Neuronal stem cell (in vitro differentiated cells): ENCODE measurements around the gene APBB2.

Experiments used
- DNase-seq: peaks from one replicate; pipeline ENCODE4 v3.0.0-alpha.2; 2013; ENCODE audit warnings: low spot score
- H2AFZ ChIP-seq: one replicate; pipeline ENCODE4 v1.6.1; 2013; ENCODE audit warnings: mild to moderate bottlenecking, low read length, inconsistent platforms
- H2AK5ac ChIP-seq: 2 replicates; pipeline ENCODE4 v1.6.1; 2013; ENCODE audit warnings: low read depth, mild to moderate bottlenecking, inconsistent platforms, low read length, moderate library complexity, mixed read lengths
- H2BK120ac ChIP-seq: 2 replicates; pipeline ENCODE4 v1.6.1; 2013; ENCODE audit warnings: low read depth, mild to moderate bottlenecking, inconsistent platforms, low read length, moderate library complexity, mixed read lengths
- H2BK12ac ChIP-seq: one replicate; pipeline ENCODE4 v1.6.1; 2013; ENCODE audit warnings: low read length, inconsistent platforms
- H2BK15ac ChIP-seq: 2 replicates; pipeline ENCODE4 v1.6.1; 2013; ENCODE audit warnings: mild to moderate bottlenecking, low read length, inconsistent platforms, mixed read lengths
- H2BK5ac ChIP-seq: one replicate; pipeline ENCODE4 v1.6.1; 2013; ENCODE audit warnings: inconsistent platforms, mild to moderate bottlenecking, low read length, moderate library complexity
- H3K14ac ChIP-seq: one replicate; pipeline ENCODE4 v1.6.1; 2013; ENCODE audit warnings: low read length, inconsistent platforms
- H3K18ac ChIP-seq: 2 replicates; pipeline ENCODE4 v1.6.1; 2013; ENCODE audit warnings: low read length, inconsistent platforms
- H3K23ac ChIP-seq: 2 replicates; pipeline ENCODE4 v1.6.1; 2013; ENCODE audit warnings: low read depth, mild to moderate bottlenecking, mixed read lengths, low read length, inconsistent platforms; ENCODE audit not compliant: poor library complexity
- H3K27ac ChIP-seq: replicated peaks from 3 replicates; pipeline ENCODE4 v1.5.1; 2013; ENCODE audit warnings: low read length, inconsistent platforms
- H3K27me3 ChIP-seq, 3 experiments: 2 replicates each; pipeline ENCODE4 v1.6.1; 2013; ENCODE audit warnings: low read length in 3 of 3, mild to moderate bottlenecking in 2 of 3, inconsistent platforms in 1 of 3, low read depth in 1 of 3, mixed read lengths in 1 of 3, moderate library complexity in 1 of 3; ENCODE audit not compliant: control insufficient read depth in 3 of 3, insufficient read depth in 3 of 3
- H3K36me3 ChIP-seq, 2 donors: replicated peaks in 1 of 2; 2 replicates each; pipeline ENCODE4 v1.6.1; 2013; ENCODE audit warnings: low read length in 2 of 2; ENCODE audit not compliant: control insufficient read depth in 2 of 2, insufficient read depth in 2 of 2
- H3K4ac ChIP-seq: 2 replicates; pipeline ENCODE4 v1.6.1; 2013; ENCODE audit warnings: inconsistent platforms, mild to moderate bottlenecking, low read length, moderate library complexity
- H3K4me1 ChIP-seq, 2 donors: 1 replicate in 1 of 2; 2 replicates in 1 of 2; pipeline ENCODE4 v1.6.1; 2013; ENCODE audit warnings: low read length in 2 of 2, low read depth in 1 of 2; ENCODE audit not compliant: control insufficient read depth in 2 of 2, insufficient read depth in 1 of 2
- H3K4me2 ChIP-seq: one replicate; pipeline ENCODE4 v1.6.1; 2013; ENCODE audit warnings: mild to moderate bottlenecking, low read length, inconsistent platforms; ENCODE audit not compliant: insufficient read depth, poor library complexity, severe bottlenecking
- H3K4me3 ChIP-seq, 2 donors: 2 replicates each; pipeline ENCODE4 v1.5.1; 2013; ENCODE audit warnings: low read length in 2 of 2, mild to moderate bottlenecking in 2 of 2, inconsistent platforms in 1 of 2, moderate library complexity in 1 of 2
- H3K79me1 ChIP-seq: one replicate; pipeline ENCODE4 v1.6.1; 2013; ENCODE audit warnings: low read depth, mild to moderate bottlenecking, inconsistent platforms, low read length, moderate library complexity
- H3K9ac ChIP-seq: one replicate; pipeline ENCODE4 v1.6.1; 2013; ENCODE audit warnings: mild to moderate bottlenecking, low read depth, low read length, inconsistent platforms; ENCODE audit not compliant: poor library complexity
- H3K9me3 ChIP-seq, 2 donors: replicated peaks in 1 of 2; 2 replicates each; pipeline versions ENCODE3 to v1.6.1; 2013; ENCODE audit warnings: low read length in 2 of 2, mild to moderate bottlenecking in 2 of 2, inconsistent platforms in 1 of 2, low read depth in 1 of 2, mixed read lengths in 1 of 2, moderate library complexity in 1 of 2; ENCODE audit not compliant: control insufficient read depth in 2 of 2, insufficient read depth in 1 of 2
- H4K8ac ChIP-seq: one replicate; pipeline ENCODE4 v1.6.1; 2013; ENCODE audit warnings: low read depth, mild to moderate bottlenecking, inconsistent platforms, low read length, moderate library complexity
- H4K91ac ChIP-seq: one replicate; pipeline ENCODE4 v1.6.1; 2013; ENCODE audit warnings: low read length, low read depth, mild to moderate bottlenecking, inconsistent platforms; ENCODE audit not compliant: poor library complexity
- WGBS, 2 donors: extraction: QIAGEN DNeasy Blood & Tissue Kit; methylation state at CpG; one replicate each; pipeline ENCODE4 v1.1.7; 2013; ENCODE audit warnings: missing lambda C conversion rate in 2 of 2, mixed read lengths in 1 of 2; ENCODE audit not compliant: insufficient read length in 2 of 2, insufficient replicate concordance in 1 of 2; ENCODE audit errors: extremely low coverage in 2 of 2; 5-methylcytosine and 5-hydroxymethylcytosine counted together

APBB2 gene

DNA sequence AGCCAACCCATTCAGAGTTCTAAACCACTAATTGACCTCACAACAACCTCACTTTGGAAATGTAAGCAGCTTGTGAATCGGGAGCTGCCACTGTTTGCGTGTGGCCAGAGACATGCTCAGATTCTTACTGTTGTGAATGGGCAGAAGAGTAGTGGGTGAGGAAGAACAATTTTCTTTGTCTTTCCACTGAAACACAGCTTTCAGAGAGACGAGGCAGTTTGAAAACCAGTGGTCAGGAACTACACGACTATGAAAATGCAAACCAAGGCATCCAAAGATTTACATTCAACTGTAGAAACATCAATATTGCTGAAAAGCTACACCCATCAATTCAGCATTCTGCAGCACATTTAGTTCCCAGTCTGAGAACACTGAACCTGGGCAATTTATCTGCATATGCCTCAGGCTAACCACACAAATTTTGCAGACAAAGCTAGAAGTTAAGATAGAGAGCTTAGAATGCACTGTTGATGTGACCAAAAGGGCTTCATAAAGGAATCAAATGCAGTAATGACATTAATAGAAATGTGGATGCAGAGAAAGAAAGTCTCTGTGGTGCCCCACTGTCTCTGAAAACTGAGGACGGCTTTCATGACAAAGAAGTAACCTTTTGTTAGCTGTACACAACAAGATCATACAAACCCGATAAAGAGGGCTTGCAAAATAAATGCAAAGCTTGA, 134.3 kb downstream of the APBB2 start:
- peaks cover 2% of the 10 kb centered on the region for H3K79me1 ChIP-seq
- no peak overlapping the region for H3K14ac ChIP-seq
- no peak overlapping the region for H3K18ac ChIP-seq
- no peak overlapping the region for H4K91ac ChIP-seq
- no peak overlapping the region for H4K8ac ChIP-seq
- H3K9me3 ChIP-seq = no peaks in the 10 kb centered on the region
- peaks cover 0 to 7% (median 0%) of the 10 kb centered on the region in 3 experiments for H3K27me3 ChIP-seq
- no peak overlapping the region for H3K9ac ChIP-seq
- WGBS, 2 donors = no CpG with 5 or more reads among the region's 6 CpGs
- H2BK15ac ChIP-seq = no peak overlapping the region
- H3K4ac ChIP-seq = no peak overlapping the region
- no peak overlapping the region for H3K4me2 ChIP-seq
- no peaks in the 10 kb centered on the region for H3K4me1 ChIP-seq
- H3K27ac ChIP-seq = no peak overlapping the region
- no peaks in the 10 kb centered on the region for H3K36me3 ChIP-seq
- H2BK120ac ChIP-seq = no peak overlapping the region
- DNase-seq = no peak
- no peak overlapping the region for H3K4me3 ChIP-seq
- H2AFZ ChIP-seq = no peak overlapping the region
- H2BK5ac ChIP-seq = no peak overlapping the region
- H3K23ac ChIP-seq = no peak overlapping the region
- no peak overlapping the region for H2AK5ac ChIP-seq
- H2BK12ac ChIP-seq = no peak overlapping the region

DNA sequence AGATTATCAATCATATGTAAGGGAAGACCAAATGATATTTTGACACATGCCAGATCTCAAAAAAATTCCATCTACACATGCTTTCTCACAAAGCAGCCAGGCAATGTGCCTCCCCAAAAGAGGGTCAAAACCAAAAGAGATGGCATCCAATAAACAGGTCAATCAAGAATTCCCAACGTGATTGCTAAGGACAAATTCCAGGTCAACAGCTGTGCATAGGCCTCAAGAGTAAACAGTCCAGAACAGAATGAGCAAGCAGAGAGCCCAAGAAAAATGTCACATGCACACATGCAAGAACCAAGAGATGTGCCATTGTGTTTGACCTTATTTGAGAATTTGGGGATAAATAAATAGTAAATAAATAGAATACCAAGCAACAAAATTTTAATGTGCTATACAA, 136.7 kb downstream of the APBB2 start:
- no peak overlapping the region for H3K9ac ChIP-seq
- H4K91ac ChIP-seq = no peak overlapping the region
- H3K27me3 ChIP-seq = peaks cover 0 to 7% (median 0%) of the 10 kb centered on the region in 3 experiments
- H2BK15ac ChIP-seq = no peak overlapping the region
- H3K4me3 ChIP-seq = no peak overlapping the region
- H3K23ac ChIP-seq = no peak overlapping the region
- no peak overlapping the region for H2BK12ac ChIP-seq
- no peak overlapping the region for H2BK120ac ChIP-seq
- no peak overlapping the region for H3K18ac ChIP-seq
- no peaks in the 10 kb centered on the region for H3K36me3 ChIP-seq
- no peak overlapping the region for H3K4ac ChIP-seq
- no peaks in the 10 kb centered on the region for H3K9me3 ChIP-seq
- no peak overlapping the region for H3K27ac ChIP-seq
- no peak overlapping the region for H2AFZ ChIP-seq
- no peak overlapping the region for H2AK5ac ChIP-seq
- no CpG with 5 or more reads among the region's 1 CpG for whole genome bisulfite sequencing, 2 donors
- DNase-seq = no peak
- no peak overlapping the region for H3K14ac ChIP-seq
- H2BK5ac ChIP-seq = no peak overlapping the region
- H4K8ac ChIP-seq = no peak overlapping the region
- H3K4me1 ChIP-seq = no peaks in the 10 kb centered on the region
- H3K4me2 ChIP-seq = no peak overlapping the region
- H3K79me1 ChIP-seq = peaks cover 2% of the 10 kb centered on the region

DNA sequence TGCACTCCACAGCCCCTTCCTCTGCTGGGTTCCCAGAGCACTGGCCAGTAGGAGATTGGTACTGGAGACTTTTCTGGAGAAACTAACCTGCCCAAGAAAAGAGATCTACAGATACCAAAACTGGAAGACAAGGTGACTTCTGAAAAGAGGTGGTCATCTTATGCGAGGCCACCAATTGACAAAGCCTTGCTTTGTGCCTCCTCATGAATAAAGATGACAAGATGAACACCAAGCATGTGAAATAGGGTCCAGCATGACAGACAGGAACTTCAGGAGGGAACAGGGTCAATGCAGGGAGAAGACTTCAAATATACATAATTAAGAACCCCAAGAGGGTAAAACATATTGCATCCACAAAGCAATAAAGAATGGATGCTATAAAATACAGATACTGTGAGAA, 137.9 kb downstream of the APBB2 start:
- H4K8ac ChIP-seq = no peak overlapping the region
- no peak overlapping the region for H2AK5ac ChIP-seq
- H4K91ac ChIP-seq = no peak overlapping the region
- no peak overlapping the region for H3K9ac ChIP-seq
- no peak overlapping the region for H3K4me3 ChIP-seq
- peaks cover 0 to 3% of the 10 kb centered on the region in 2 donors for H3K4me1 ChIP-seq
- H3K9me3 ChIP-seq = no peaks in the 10 kb centered on the region
- H3K18ac ChIP-seq = no peak overlapping the region
- no peak overlapping the region for H2BK15ac ChIP-seq
- peaks cover 0 to 7% (median 0%) of the 10 kb centered on the region in 3 experiments for H3K27me3 ChIP-seq
- H3K4me2 ChIP-seq = no peak overlapping the region
- no peak overlapping the region for H2BK12ac ChIP-seq
- H2AFZ ChIP-seq = no peak overlapping the region
- no CpG with 5 or more reads among the region's 1 CpG for WGBS, 2 donors
- H3K79me1 ChIP-seq = peaks cover 2% of the 10 kb centered on the region
- no peak overlapping the region for H3K23ac ChIP-seq
- no peak overlapping the region for H2BK120ac ChIP-seq
- H3K14ac ChIP-seq = no peak overlapping the region
- no peak overlapping the region for H3K4ac ChIP-seq
- H2BK5ac ChIP-seq = no peak overlapping the region
- no peak for DNase-seq
- no peak overlapping the region for H3K27ac ChIP-seq
- H3K36me3 ChIP-seq = no peaks in the 10 kb centered on the region

DNA sequence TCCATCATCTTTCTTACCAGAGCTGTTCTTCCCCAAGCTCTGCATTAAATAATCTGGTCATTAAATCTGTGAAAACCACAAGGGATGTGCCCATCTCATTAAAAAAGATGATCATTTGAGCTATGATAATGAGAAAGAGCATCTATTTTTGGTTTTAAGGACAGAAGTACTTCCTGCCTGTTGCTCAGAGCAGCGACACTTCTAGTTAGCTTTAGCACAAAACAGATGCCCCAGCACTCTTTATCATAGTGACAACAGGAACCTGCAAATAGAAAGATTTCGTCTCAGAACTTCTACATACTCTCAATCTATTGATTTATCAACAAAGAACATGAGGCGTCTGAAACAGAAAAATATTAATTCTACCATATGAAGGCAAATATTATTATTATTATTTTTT, 140.1 kb downstream of the APBB2 start:
- Histone ChIP-seq H2AK5ac (no peak overlapping the region), H2AFZ (no peak overlapping the region), H3K14ac (no peak overlapping the region), H2BK15ac (no peak overlapping the region), H2BK120ac (no peak overlapping the region), H3K4me2 (no peak overlapping the region), H3K23ac (no peak overlapping the region), H4K8ac (no peak overlapping the region), H3K27me3 (peaks cover 0 to 7% (median 0%) of the 10 kb centered on the region in 3 experiments), H4K91ac (no peak overlapping the region), H2BK12ac (no peak overlapping the region), H3K18ac (no peak overlapping the region), H3K9me3 (no peaks in the 10 kb centered on the region), H3K4me3 (no peak overlapping the region), H3K4me1 (peaks cover 0 to 7% of the 10 kb centered on the region in 2 donors), H3K36me3 (no peaks in the 10 kb centered on the region), H3K79me1 (no peaks in the 10 kb centered on the region), H3K9ac (no peak overlapping the region), H3K27ac (no peak overlapping the region), H2BK5ac (no peak overlapping the region), H3K4ac (no peak overlapping the region)
- no peak for DNase-seq
- WGBS, 2 donors = no CpG with 5 or more reads among the region's 3 CpGs
